ENCODE measurements around the gene SCT. TPM values are rescaled to one million over a fixed set of nuclear protein-coding genes. Genes with fewer than 3 reads are reported as not detected.

Gene SCT
- total RNA-seq (not detected in 2 replicates), polyA plus RNA-seq (not detected in 2 replicates), polyA minus RNA-seq (not detected in 2 replicates)
- total RNA-seq (2013), result 1.3 TPM

- H3K27ac ChIP-seq (ENCODE audit: low read length in 2 of 2), result no peak within 1 kb of the TSS
- Mint-ChIP-seq H3K4me1 (peaks cover 21% of the 10 kb centered on the region), H3K9me3 (ENCODE audit: insufficient read depth) (no peaks in the 10 kb centered on the region), H3K4me3 (no peak within 1 kb of the TSS), H3K27ac (no peak within 1 kb of the TSS), H3K27me3 (peaks cover 26% of the 10 kb centered on the region)
- TF ChIP-seq CTCF (IDR thresholded peaks at IDR 0.05), result no peak
- TF ChIP-seq EZH2 (IDR thresholded peaks at IDR 0.05; ENCODE audit: borderline replicate concordance, insufficient read depth, low read depth, low read length, poor library complexity, severe bottlenecking), result no peak
- peaks cover 0 to 34% (median 11%) of the 10 kb centered on the region in 4 experiments for H3K27me3 ChIP-seq (replicated peaks in 1 of 4; ENCODE audit: control extremely low read depth in 1 of 4, control insufficient read depth in 3 of 4, insufficient read depth in 4 of 4, low read length in 3 of 4)
- 12% methylated on average over 67 of the region's 72 CpGs for WGBS (ENCODE audit: insufficient coverage)
- peaks cover 0 to 8% (median 0%) of the 10 kb centered on the region in 3 donors for H3K9me3 ChIP-seq (ENCODE audit: control extremely low read depth in 1 of 3, control insufficient read depth in 2 of 3, insufficient read depth in 1 of 3, low read length in 2 of 3)
- H3K4me3 ChIP-seq (ENCODE audit: control extremely low read depth in 1 of 5, extremely low read depth in 1 of 5, insufficient read depth in 1 of 5, low read depth in 2 of 5, low read length in 4 of 5), result no peak within 1 kb of the TSS
- intact Hi-C loops (cut with micrococcal nuclease), result no loop called here
- peak; percentile 38 for DNase-seq
- H3K4me1 ChIP-seq (ENCODE audit: control insufficient read depth in 2 of 2, insufficient read depth in 2 of 2, low read length in 2 of 2), result peaks cover 21 to 26% of the 10 kb centered on the region in 2 donors
- H3K9ac ChIP-seq (ENCODE audit: low read length), result no peak within 1 kb of the TSS
- CTCF ChIA-PET, result interaction anchor here (0.8 kb wide), 1 partner anchor 71 kb away, joined by 5 read pairs; no protein-coding TSS in a partner anchor
- POLR2A ChIA-PET, result interaction anchor here (0.5 kb wide), 1 partner anchor 13 kb away, joined by 3 read pairs; no protein-coding TSS in a partner anchor
- H4K20me1 ChIP-seq (ENCODE audit: control insufficient read depth, insufficient read depth, low read length, poor library complexity, severe bottlenecking), result no peaks in the 10 kb centered on the region
- H3K79me2 ChIP-seq (ENCODE audit: control insufficient read depth, insufficient read depth, low read length), result no peaks in the 10 kb centered on the region
- peak within 1 kb of the TSS; percentile 19 for H3K4me2 ChIP-seq (replicated peaks; ENCODE audit: low read depth, low read length, poor library complexity, severe bottlenecking)
- no peak within 1 kb of the TSS for H2AFZ ChIP-seq (ENCODE audit: insufficient read depth, low read depth, low read length, poor library complexity, severe bottlenecking)
- H3K36me3 ChIP-seq (replicated peaks in 1 of 2; ENCODE audit: control extremely low read depth in 1 of 2, control insufficient read depth in 1 of 2, extremely low read depth in 1 of 2, insufficient read depth in 2 of 2, low read length in 1 of 2), result no peaks in the 10 kb centered on the region
- ATAC-seq (ENCODE audit: low read depth), result no peak
Measured at GRCh38 chr11:626475-627307, at the start of gene SCT. SCT (minus strand) TSS chr11:627181; CDS start chr11:627143, 38 bp downstream.

- no peaks in the 10 kb centered on the region for H4K20me1 ChIP-seq (ENCODE audit: control insufficient read depth, insufficient read depth, low read length, poor library complexity, severe bottlenecking)
- H3K9ac ChIP-seq (ENCODE audit: low read length), result no peak overlapping the region
- H3K4me3 Mint-ChIP-seq, result no peak overlapping the region
- H3K27ac ChIP-seq (ENCODE audit: low read length in 2 of 2), result no peak overlapping the region
- H3K4me2 ChIP-seq (replicated peaks; ENCODE audit: low read depth, low read length, poor library complexity, severe bottlenecking), result no peak overlapping the region
- CTCF ChIA-PET, result interaction anchor here (1.3 kb wide), 1 partner anchor 12 kb away, joined by 3 read pairs; no protein-coding TSS in a partner anchor
- no peaks in the 10 kb centered on the region for H3K9me3 ChIP-seq (ENCODE audit: control extremely low read depth in 1 of 3, control insufficient read depth in 2 of 3, insufficient read depth in 1 of 3, low read length in 2 of 3)
- WGBS (ENCODE audit: insufficient coverage), result 97% methylated on average over 17 of the region's 17 CpGs
- intact Hi-C loops (cut with micrococcal nuclease), result no loop called here
- DNase-seq, result no peak
- peaks cover 0 to 31% of the 10 kb centered on the region in 2 experiments for H3K36me3 ChIP-seq (replicated peaks in 1 of 2; ENCODE audit: control extremely low read depth in 1 of 2, control insufficient read depth in 1 of 2, extremely low read depth in 1 of 2, insufficient read depth in 2 of 2, low read length in 1 of 2)
- H3K27ac Mint-ChIP-seq, result no peak overlapping the region
- no peak for ATAC-seq (ENCODE audit: low read depth)
- H3K4me3 ChIP-seq (ENCODE audit: control extremely low read depth in 1 of 5, extremely low read depth in 1 of 5, insufficient read depth in 1 of 5, low read depth in 2 of 5, low read length in 4 of 5), result no peak overlapping the region
- no peaks in the 10 kb centered on the region for H3K79me2 ChIP-seq (ENCODE audit: control insufficient read depth, insufficient read depth, low read length)
- H3K27me3 ChIP-seq (replicated peaks in 1 of 4; ENCODE audit: control extremely low read depth in 1 of 4, control insufficient read depth in 3 of 4, insufficient read depth in 4 of 4, low read length in 3 of 4), result no peaks in the 10 kb centered on the region
- POLR2A ChIA-PET, result no interaction called here
- H3K4me1 ChIP-seq (ENCODE audit: control insufficient read depth in 2 of 2, insufficient read depth in 2 of 2, low read length in 2 of 2), result no peaks in the 10 kb centered on the region
- H3K4me1 Mint-ChIP-seq, result no peaks in the 10 kb centered on the region
- H2AFZ ChIP-seq (ENCODE audit: insufficient read depth, low read depth, low read length, poor library complexity, severe bottlenecking), result no peak overlapping the region
- no peaks in the 10 kb centered on the region for H3K9me3 Mint-ChIP-seq (ENCODE audit: insufficient read depth)
- H3K27me3 Mint-ChIP-seq, result no peaks in the 10 kb centered on the region
- no peak for TF ChIP-seq EZH2 (IDR thresholded peaks at IDR 0.05; ENCODE audit: borderline replicate concordance, insufficient read depth, low read depth, low read length, poor library complexity, severe bottlenecking)
Measured at GRCh38 chr11:674406-674805, 47.4 kb upstream of the SCT start.

Measured in B cell (primary cell).